ENCODE data around the gene ZDHHC11B. TPM values are rescaled to one million over a fixed set of nuclear protein-coding genes. Genes with fewer than 3 reads are reported as not detected.
"Not testable (repeated sequence)": the region's sequence is repeated elsewhere in the genome, so short reads cannot be mapped to it uniquely, and the experiment has no call there.

The ZDHHC11B gene
- total RNA-seq, 1 donor from 2014 or later: not detected

- DNase-seq (ENCODE audit: low read depth in 2 of 2): not testable (repeated sequence)
Measured at GRCh38 chr5:754143-754632, 30.3 kb downstream of the ZDHHC11B start.

DNA sequence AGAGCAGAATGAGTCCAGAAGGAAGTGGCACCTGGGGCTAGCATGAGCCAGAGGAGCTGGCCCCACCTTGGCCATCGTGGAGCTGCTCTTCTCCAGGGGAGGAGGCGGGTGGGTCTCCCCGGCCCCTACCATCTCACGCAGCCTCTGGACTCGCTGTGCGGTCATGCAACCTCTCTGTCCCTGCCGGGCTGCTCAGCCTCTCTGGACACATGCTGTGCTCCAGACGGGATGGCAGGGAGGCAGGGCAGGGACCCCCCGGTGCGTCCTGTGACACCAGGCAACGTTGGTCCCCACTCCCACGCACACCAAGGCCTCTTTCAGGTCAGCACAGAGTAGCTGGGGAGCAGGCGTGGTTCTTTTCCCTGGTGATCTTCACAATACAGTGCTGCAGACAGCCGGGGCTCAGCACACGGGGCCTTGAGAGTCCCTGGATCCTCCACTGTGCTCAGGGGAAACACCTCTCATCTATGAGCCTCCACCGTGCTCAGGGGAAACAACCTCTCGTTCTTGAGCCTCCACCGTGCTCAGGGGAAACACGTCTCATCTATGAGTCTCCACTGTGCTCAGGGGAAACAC lies 30.9 kb downstream of the ZDHHC11B start:
- DNase-seq (ENCODE audit: low read depth in 2 of 2): not testable (repeated sequence)

DNA sequence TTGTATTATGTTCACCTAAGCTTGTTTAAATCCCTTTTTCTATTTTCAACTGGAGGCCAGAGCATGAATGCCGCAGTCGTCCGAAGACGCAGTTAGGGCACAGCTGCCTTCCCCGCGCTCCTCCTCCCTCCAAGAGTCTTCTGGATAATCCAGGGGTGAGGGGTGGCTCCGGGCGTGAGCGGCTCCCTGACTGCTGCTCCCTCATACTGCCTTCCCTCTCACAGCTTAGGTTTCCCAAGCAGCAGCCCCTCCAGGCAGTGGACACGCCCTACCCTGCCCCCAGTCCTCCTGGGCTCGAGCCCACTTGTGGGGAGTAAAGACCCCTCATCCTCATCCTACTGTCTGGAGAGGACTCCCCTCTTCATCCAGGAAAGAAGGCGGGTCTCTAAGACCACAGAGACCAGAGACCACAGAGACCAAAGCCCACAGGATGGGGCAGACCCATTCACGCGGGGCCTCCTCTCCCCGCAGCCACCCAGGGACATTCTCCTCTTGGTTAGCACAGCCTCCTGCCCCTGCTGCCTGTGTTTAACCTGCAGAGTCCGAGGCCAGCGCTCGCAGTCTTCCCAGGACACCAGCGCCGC lies 31.9 kb downstream of the ZDHHC11B start:
- DNase-seq (ENCODE audit: low read depth in 2 of 2): not testable (repeated sequence)

DNA sequence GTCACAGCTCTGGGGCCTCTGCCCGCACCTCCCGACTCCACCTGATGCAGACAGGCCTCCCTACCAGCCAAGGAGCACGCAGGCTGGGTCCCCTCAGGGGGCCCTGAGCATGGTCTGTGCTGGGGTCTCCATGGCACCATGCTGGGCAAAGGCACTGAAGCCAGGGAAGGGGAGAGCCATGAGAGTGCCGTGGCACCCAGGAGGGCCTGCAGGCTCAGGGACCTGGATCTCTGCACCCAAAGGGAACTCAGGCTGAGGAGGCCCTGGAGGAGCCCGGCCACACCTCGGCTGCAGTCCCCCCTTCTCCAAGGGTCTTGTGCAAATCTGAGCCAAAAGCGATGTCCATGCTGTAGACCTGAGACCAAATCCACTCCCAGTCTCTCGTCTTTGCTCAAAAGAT lies 32.5 kb downstream of the ZDHHC11B start:
- DNase-seq (ENCODE audit: low read depth in 2 of 2): not testable (repeated sequence)

DNA sequence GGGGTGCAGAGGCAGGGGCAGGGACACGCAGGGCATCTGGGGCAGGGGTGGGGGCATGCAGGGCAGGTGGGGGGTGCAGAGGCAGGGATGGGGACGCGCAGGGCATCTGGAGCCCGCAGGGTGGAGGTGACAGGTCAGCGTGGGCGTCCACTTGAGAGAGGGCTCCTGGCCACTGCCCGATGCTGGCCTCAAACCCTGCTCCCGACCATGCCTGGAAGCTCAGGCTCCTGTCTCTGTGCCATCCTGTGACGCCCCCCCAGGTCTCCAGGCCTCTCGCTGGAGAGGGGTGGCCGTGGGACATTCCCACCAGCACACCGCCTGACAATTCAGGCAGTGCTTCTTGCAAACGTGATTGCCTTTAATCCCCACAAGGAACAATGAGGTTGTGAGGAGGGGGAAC lies 33.0 kb downstream of the ZDHHC11B start:
- DNase-seq (ENCODE audit: low read depth in 2 of 2): no peak

- DNase-seq (ENCODE audit: low read depth in 2 of 2): not testable (repeated sequence)
Measured at GRCh38 chr5:750226-750625, 34.3 kb downstream of the ZDHHC11B start.

- no peak for DNase-seq (ENCODE audit: low read depth in 2 of 2)
Measured at GRCh38 chr5:749101-749670, 35.3 kb downstream of the ZDHHC11B start.

GRCh38 chr5:748011-748980 lies 36.2 kb downstream of the ZDHHC11B start:
- DNase-seq (ENCODE audit: low read depth in 2 of 2): not testable (repeated sequence)

DNA sequence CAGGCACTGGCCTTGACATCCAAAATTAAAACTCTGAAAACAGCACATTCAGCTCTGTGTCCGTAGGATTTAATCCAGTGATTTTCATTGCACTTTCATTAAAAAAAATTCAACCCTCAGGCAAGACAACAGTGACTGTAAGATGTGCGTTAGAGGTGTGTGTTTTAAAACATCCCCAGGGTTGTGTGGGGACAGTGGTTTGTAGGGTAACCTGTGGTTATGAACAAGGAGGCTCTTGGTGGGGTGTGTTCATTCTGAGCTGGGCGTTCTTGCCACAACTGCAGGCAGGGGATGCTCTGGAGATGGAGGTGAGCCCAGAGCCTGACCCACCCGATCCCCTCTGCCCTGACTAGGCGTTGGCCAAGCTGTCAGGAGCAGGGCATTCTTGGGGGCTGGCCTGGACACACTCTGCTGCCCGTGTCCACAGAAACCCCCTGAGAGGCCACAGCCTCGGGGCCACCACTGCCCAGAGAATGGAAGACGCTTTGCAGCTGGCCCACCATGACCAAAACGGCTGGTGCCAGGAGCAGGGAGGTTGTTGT lies 37.2 kb downstream of the ZDHHC11B start:
- DNase-seq (ENCODE audit: low read depth in 2 of 2): not testable (repeated sequence)

DNA sequence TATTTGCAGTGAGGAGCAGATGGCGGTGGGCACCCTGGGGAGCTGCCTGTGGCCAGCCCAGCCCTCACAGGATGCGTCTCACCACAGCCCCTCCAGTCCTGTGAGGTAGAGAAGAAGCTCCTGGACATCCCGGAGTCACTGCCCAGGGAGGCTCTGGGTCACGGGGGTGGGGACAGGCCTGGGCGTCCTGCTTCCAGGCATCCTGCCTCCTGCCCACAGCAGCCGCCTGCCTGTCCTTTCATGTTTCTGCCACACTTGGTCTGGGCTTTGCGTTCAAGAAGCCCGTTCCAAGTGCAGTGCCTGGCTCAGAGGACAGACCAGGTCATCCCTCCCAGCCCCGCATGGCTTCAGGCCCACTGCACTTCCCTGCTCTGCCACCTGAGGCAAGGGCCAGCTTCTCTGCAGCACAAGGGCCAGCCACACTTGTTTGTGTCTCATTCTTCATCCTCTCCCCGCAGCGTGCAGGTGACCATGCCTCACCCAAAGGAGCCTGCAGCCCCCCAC lies 38.2 kb downstream of the ZDHHC11B start:
- no peak for DNase-seq (ENCODE audit: low read depth in 2 of 2)

GRCh38 chr5:745272-746142 lies 39.0 kb downstream of the ZDHHC11B start:
- DNase-seq (ENCODE audit: low read depth in 2 of 2): not testable (repeated sequence)

GRCh38 chr5:743696-744404 lies 40.7 kb downstream of the ZDHHC11B start:
- DNase-seq (ENCODE audit: low read depth in 2 of 2): not testable (repeated sequence)

- not testable (repeated sequence) for DNase-seq (ENCODE audit: low read depth in 2 of 2)
Measured at GRCh38 chr5:742276-742675, 42.3 kb downstream of the ZDHHC11B start.

DNA sequence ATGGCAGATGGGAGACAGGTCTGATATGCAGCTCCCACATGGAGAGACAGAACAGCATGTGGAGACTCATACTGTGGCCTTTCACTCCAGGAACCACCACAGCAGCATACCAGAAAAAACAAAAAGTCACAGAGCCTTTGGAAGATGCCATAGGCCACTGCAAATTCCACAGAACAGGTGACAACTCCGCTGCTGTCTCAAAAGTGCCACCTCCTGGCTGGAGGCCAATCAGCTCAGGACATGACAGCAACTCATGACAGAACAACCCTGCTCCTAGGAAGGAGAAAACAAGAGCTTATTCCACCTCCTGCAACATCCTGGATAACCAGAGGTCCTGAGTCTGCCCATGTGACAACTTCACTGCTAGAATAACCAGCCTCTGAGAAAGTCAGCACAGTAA lies 50.4 kb downstream of the ZDHHC11B start:
- not testable (repeated sequence) for DNase-seq (ENCODE audit: low read depth in 2 of 2)

DNA sequence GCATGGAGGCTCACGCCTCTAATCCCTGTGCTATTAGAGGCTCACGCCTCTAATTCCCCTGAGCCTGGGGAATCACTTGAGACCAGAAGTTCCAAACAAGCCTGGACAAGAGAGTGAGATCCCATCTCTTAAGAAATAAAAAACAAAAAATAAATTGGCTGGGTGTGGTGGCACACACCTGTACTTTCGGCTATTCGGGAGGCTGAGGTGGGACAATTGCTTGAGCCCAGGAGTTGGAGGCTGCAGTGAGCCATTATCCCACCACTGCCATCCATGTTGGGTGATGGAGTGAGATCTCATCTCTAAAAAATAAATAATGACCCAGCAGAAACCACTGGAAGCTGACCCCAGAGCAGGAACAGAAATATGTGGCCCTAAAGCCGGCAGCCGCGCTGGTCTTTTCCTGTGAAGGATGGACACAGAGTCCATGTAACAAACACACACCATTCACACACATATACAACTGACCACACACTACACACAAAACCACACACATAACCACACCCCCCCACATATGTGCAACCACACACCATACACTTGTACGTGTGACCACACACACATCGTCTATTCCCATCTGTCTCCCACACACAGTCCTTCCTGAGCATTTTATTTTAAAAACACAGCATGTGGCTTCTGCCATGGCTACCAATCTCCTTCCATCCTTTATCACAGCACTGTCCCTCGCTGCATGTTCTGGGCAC lies 51.6 kb downstream of the ZDHHC11B start:
- not testable (repeated sequence) for DNase-seq (ENCODE audit: low read depth in 2 of 2)

DNA sequence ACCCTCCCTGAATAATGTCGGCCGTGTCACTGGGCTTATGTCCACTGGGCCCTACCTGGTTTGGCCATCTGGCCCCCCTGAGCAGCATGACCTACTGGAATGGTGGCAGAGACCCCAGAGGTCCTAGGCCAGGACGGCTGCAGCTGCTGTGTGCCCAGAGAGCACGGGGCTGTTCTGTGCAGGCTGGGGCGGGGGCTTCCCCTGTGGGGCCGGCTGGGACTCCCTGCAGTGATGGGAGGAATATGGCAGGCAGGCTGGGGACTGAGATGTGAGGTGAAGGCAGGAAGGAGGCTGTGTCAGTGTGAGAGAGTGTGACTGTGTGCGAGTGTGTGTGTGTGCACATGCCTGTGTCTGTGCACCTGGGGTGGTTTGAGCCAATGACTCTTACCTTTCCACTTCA lies 55.3 kb downstream of the ZDHHC11B start:
- DNase-seq (ENCODE audit: low read depth in 2 of 2): not testable (repeated sequence)

GRCh38 chr5:727087-727486 lies 57.4 kb downstream of the ZDHHC11B start:
- DNase-seq (ENCODE audit: low read depth in 2 of 2): peak in 1 of 2 donors; percentile 2

GRCh38 chr5:723865-724264 lies 60.7 kb downstream of the ZDHHC11B start:
- DNase-seq (ENCODE audit: low read depth in 2 of 2): not testable (repeated sequence)

- not testable (repeated sequence) for DNase-seq (ENCODE audit: low read depth in 2 of 2)
Measured at GRCh38 chr5:723309-723708, 61.2 kb downstream of the ZDHHC11B start.

Measured in lung microvascular endothelial cell (primary cell).